Prostate gland (tissue), 2 donors: Measurements from ENCODE around the gene DNAJC30.

Source experiments
- CTCF ChIP-seq, 4 experiments: fragments of 200-600 bp in 2 of 4; fragments of 450-650 bp in 2 of 4; sonication (generic) in 2 of 4; IDR thresholded peaks; 1 replicate in 3 of 4; 2 replicates in 1 of 4; pipeline ENCODE4 v1.5.1; 2016 to 2019; ENCODE audit warnings: antibody characterized with exemption in 4 of 4, mild to moderate bottlenecking in 2 of 4, moderate library complexity in 2 of 4
- POLR2A ChIP-seq: fragments of 450-650 bp; IDR thresholded peaks from one replicate; pipeline ENCODE4 v1.6.1; 2016; ENCODE audit warnings: antibody characterized with exemption, mild to moderate bottlenecking

- TF ChIP-seq POLR2A (no peak), CTCF (IDR thresholded peaks at IDR 0.05) (no peak)
These were observed 38.1 kb upstream of the DNAJC30 start for GRCh38 chr7:73721377-73721817.
